HL-60/S4 treated with retinoic acid at 250 ng/mL for 4 days and 3 days (cell line): Measurements from ENCODE around the gene ADAM19.

Experiments used
- in situ Hi-C: fragments of 300-500 bp; cut with MboI; formaldehyde crosslinking; loops from 2 replicates; pipeline ENCODE4 v1.7.0; 2022; ENCODE audit warnings: low sequenced_read_pairs

ADAM19 gene

GRCh38 chr5:157596487-157596886 is 20.9 kb upstream of the ADAM19 start:
- in situ Hi-C loops: no loop called here

DNA sequence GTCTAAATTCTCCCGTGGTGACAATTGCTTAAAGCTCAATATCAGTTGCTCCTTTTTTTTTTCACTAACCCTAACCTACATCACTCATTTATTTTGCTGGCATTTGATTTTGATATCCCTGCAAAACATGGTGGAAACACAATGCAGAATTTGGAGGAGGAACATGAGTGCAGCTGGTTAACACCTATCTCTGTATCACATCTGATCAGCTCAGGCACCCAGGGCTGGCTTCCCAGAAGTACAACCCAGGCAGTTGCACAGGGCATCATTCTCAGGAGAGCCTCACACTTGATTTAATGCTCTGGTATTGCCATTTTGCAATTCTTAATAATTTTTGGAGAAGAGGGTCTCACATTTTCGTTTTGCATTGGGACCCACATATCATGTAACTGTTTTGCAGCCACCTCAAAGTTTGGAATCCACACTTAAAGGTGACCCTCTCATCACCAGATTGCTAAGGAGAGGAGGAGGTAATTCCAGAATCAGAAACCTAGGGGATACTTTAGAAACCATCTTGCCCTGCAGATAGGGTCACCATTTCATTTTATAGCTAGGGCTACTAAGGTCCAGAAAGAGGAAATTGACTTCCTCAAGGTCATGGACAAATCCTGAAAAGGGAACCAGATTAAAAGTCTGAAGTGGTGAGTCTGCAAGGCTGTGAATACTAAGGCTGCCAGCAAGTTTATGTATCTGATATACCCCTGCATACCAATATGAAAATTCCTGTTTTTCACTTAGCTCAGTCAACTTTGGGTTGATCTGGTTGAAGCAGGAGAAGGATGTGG is 19.3 kb upstream of the ADAM19 start:
- in situ Hi-C loops: no loop called here

DNA sequence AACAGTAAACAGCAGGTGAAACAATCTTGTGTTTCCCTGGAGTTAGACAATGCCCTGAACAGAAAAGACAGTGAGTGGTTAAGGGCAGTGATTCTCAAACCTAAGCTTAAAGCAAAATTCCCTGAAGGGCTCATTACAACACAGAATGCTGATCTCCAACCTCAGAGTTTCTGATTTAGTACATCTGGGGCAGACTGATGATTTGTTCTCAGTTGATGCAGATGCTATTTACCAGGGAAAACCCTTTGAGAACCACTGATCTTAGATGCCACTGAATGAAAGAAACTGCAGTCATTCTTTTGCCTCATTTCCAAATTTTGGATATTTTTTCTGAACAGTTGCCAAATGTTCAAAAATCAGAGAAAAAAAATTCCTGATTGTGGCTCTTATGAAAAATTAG is 18.7 kb upstream of the ADAM19 start:
- in situ Hi-C loops: no loop called here

GRCh38 chr5:157593052-157593757 is 17.6 kb upstream of the ADAM19 start:
- in situ Hi-C loops: no loop called here

DNA sequence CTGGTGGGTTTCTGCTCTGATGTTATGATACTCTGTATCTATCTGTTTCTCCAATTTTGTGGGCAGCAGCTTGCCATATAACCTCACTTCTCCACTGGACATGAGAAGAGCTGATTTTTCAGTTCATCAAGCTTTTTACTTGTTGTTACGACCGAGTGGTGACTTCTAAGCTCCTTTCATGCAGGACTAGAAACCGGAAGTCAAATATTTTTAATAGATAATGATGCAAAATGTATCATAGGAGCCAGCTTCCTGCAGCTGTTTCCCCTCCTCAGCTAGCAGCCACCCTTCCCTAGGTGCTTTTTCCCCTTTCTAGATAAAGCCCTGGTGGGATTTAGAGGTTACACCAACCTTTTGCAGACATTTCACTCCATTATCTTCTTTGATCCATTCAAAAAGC is 17.0 kb upstream of the ADAM19 start:
- in situ Hi-C loops: no loop called here

- in situ Hi-C loops: no loop called here
Measured at GRCh38 chr5:157590478-157590877, 14.9 kb upstream of the ADAM19 start.

- in situ Hi-C loops: no loop called here
Measured at GRCh38 chr5:157584628-157585027, 9.1 kb upstream of the ADAM19 start.

- in situ Hi-C loops: no loop called here
Measured at GRCh38 chr5:157582731-157583620, 7.4 kb upstream of the ADAM19 start.

DNA sequence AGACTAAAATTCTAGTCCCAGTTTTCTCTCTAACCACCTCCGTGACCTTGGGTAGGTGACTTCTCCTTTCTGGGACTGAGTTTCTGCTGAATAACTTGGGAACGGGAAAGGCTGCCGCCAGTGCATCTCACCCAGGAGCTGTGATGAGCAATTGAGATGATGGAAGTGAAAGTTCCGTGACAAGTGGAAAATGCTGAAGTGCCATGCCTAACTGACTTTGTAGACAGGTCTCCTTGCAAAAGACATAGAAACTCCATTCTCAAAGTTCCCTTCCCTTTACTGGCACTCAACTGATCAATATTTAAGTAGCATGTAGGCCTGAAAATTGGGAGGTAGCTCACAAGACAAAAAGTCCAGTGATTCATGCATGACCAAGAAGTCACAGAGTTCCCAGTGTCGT is 6.3 kb upstream of the ADAM19 start:
- in situ Hi-C loops: no loop called here

DNA sequence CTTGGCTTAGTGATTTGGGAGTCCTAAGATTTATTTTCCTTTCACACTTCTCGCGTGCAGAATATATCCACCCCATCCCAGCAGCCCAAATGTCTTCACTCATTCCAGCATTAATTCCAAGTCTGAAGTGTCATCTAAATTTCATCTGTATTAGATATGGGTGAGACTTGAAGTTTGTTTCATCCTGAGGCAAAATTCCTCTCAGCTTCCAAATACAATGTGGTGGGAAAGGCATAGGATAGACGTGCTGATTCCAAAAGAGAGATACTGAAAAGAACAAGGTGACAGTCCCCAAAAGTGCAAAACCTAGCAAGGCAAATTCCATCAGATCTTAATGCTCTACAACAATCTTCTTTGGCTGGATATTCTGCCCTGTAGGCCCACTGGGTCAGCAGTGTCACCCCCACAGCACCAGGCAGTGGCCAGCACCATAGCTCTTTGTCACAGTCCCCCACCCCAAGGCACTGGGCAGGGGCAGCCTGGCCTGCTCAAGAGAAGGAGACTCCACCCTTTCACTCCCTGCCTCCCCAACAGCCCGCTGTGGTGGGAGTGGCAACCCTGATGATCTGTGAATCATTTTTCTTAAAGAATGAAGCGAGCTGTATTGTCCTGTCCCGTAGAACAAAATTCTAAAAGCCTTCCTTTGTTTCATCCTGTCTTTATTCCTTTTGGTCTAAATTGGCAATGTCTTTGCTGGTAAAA is 2.7 kb upstream of the ADAM19 start:
- in situ Hi-C loops: no loop called here

- in situ Hi-C loops: no loop called here
Measured at GRCh38 chr5:157576678-157577077, 1.1 kb upstream of the ADAM19 start.

- in situ Hi-C loops: no loop called here
Measured at GRCh38 chr5:157574456-157575380, 857 bp downstream of the ADAM19 start.

DNA sequence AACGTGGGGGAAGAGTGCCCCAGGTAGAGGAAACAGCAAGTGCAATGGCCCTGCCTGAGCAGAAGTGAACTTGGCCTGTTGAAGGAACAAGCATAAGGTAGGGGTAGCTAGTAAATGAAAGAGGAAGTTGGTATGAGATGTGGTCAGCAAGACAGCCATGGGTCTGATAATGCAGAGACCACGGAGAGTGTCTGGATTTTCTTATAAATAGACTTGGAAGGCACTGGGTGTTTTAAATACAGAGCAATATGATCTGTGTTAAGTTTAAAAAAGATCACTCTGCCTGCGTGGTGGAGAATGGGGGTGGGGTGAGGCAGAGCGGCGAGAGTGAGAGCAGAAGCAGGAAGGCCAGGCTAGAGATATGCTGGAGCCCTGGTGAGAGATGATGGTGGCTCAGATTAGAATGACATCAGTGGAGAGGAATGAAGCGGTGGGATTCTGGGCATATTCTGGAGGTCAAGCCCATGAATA is 4.2 kb downstream of the ADAM19 start:
- in situ Hi-C loops: no loop called here

GRCh38 chr5:157570531-157571200 is 4.9 kb downstream of the ADAM19 start:
- in situ Hi-C loops: no loop called here

GRCh38 chr5:157568720-157569119 is 6.9 kb downstream of the ADAM19 start:
- in situ Hi-C loops: no loop called here

- in situ Hi-C loops: no loop called here
Measured at GRCh38 chr5:157568222-157568621, 7.4 kb downstream of the ADAM19 start.

GRCh38 chr5:157566902-157567489 is 8.6 kb downstream of the ADAM19 start:
- in situ Hi-C loops: no loop called here

DNA sequence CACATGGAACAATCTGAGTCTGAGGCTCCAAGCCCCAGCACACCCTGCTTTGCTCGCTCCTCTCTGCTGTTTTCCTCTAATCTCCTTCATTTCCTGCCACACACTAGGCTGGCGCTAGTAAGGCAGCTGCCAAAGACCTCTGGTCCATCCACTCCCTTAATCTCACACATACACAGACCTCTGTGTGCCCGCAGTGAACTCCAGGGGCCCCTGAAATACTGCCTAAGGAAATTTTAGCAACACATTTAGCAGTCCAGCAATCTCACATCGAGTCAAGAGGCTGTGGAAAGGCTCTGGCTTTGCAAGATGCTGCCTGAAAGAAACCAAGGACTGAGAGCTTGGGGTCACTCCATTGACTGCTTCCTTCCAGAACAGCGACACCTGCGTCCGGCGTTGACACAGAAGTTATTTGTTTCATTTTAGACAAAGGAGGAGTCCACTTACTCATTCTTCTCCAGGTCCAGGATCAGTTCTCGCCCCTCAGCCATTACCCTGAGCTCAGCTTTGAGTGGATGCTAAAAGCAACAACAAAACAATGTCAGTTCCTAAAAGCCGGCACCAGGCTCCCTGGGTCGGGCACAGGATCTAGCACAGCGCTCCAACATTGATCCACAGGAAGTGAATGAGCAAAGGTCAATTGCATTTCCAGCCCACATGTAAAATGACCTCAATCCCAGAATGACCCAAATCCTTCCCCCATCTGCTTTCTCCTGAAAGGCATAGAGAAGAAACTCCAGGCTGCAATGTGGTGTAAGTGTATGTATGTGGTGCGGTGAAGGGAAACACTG is 11.5 kb downstream of the ADAM19 start:
- in situ Hi-C loops: no loop called here
